Chondrocyte (in vitro differentiated cells): ENCODE data around the gene ARMS2. TPM values are rescaled to one million over a fixed set of nuclear protein-coding genes. Genes with fewer than 3 reads are reported as not detected.
A peak's percentile ranks its signal among the peaks of the same experiment; 100 is the strongest.

Source experiments
- DNase-seq: peaks from one replicate; pipeline ENCODE4 v3.0.0; 2021; ENCODE audit warnings: mixed read lengths, low spot score
- H3K27ac Mint-ChIP-seq: one replicate; pipeline ENCODE4 v1.8.0; 2021; ENCODE audit warnings: mild to moderate bottlenecking, moderate library complexity, mixed read lengths; ENCODE audit not compliant: unreplicated experiment
- H3K27me3 Mint-ChIP-seq: 2 replicates; pipeline ENCODE4 v1.8.0; 2021; ENCODE audit warnings: low read depth, mixed read lengths
- H3K36me3 Mint-ChIP-seq: 2 replicates; pipeline ENCODE4 v1.8.0; 2021; ENCODE audit warnings: low read depth, mixed read lengths
- H3K4me1 Mint-ChIP-seq: 2 replicates; pipeline ENCODE4 v1.8.0; 2021; ENCODE audit warnings: low read depth, mild to moderate bottlenecking, mixed read lengths
- H3K4me3 Mint-ChIP-seq: one replicate; pipeline ENCODE4 v1.8.0; 2021; ENCODE audit warnings: mild to moderate bottlenecking, moderate library complexity, mixed read lengths; ENCODE audit not compliant: unreplicated experiment
- H3K9me3 Mint-ChIP-seq: 2 replicates; pipeline ENCODE4 v1.8.0; 2021; ENCODE audit warnings: low read depth, mixed read lengths
- CTCF ChIP-seq: fragments of 200-600 bp; sonication (generic); IDR thresholded peaks from 2 replicates; pipeline ENCODE4 v1.5.0; 2021; ENCODE audit warnings: antibody characterized with exemption, mild to moderate bottlenecking, moderate library complexity
- total RNA-seq: library from RNA; stranded (reverse); gene quantifications from 3 replicates; pipeline ENCODE4 v1.2.1, GENCODE V29; 2021

ARMS2 gene
- total RNA-seq, 1 donor from 2014 or later, result 0.62 TPM

DNA sequence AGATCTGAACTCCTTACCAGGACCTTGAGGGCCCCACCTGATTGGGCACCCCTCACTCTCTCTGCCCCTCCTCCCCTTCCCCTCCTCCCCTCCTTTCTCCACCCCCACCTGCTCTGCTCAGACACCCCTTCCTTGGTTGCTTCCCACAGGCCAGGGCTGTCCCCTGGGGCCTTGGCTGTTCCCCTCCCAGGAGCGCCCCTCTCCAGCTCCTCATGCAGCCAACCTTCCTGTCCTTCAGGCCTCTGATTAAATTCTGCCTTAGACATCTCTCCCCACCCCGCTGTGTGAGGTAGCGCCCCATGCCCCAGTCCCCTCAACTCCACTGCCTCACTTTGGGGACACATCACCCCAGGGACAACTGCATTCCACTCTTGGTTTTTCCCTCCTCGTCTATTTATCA lies 39.3 kb downstream of the ARMS2 start:
- no peaks in the 10 kb centered on the region for H3K27me3 Mint-ChIP-seq
- H3K4me1 Mint-ChIP-seq, result peaks cover 95% of the 10 kb centered on the region
- peaks cover 14% of the 10 kb centered on the region for H3K36me3 Mint-ChIP-seq
- DNase-seq, result no peak
- H3K27ac Mint-ChIP-seq, result peak overlapping the region; percentile 96
- no peaks in the 10 kb centered on the region for H3K9me3 Mint-ChIP-seq
- H3K4me3 Mint-ChIP-seq, result peak overlapping the region; percentile 61
- TF ChIP-seq CTCF, result no peak

GRCh38 chr10:122494173-122494820 lies 39.8 kb downstream of the ARMS2 start:
- TF ChIP-seq CTCF, result no peak
- Mint-ChIP-seq H3K4me3 (peak overlapping the region; percentile 61), H3K4me1 (peaks cover 95% of the 10 kb centered on the region)

DNA sequence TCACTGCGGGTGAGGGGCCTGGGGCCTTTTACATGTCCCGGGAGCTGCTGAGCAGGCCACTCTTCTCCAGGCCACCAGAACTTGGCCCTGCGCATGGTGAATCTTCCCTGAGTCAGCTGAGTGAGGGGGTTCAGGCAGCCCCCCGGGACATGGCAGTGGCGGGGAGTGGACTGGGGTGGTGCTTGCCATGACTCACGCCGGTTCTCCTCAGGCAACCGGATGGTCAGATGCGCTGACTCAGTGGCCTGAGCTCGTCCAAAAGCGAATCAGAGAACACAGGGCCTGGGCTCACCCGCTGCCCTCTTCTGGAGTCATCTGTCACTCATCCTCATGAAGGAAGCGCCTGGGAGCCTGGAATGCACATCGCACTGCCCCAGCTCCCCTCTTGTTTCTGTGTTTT lies 40.4 kb downstream of the ARMS2 start:
- TF ChIP-seq CTCF, result no peak
- peaks cover 95% of the 10 kb centered on the region for H3K4me1 Mint-ChIP-seq
- no peaks in the 10 kb centered on the region for H3K9me3 Mint-ChIP-seq
- peak overlapping the region; percentile 96 for H3K27ac Mint-ChIP-seq
- peak overlapping the region; percentile 61 for H3K4me3 Mint-ChIP-seq
- H3K36me3 Mint-ChIP-seq, result peaks cover 15% of the 10 kb centered on the region
- no peaks in the 10 kb centered on the region for H3K27me3 Mint-ChIP-seq
- no peak for DNase-seq

More at GRCh38 chr10:122494173-122494820, 39.8 kb downstream of the ARMS2 start:
- H3K27ac Mint-ChIP-seq, result peak overlapping the region; percentile 96
- H3K9me3 Mint-ChIP-seq, result no peaks in the 10 kb centered on the region
- H3K27me3 Mint-ChIP-seq, result no peaks in the 10 kb centered on the region
- DNase-seq, result no peak
- peaks cover 12% of the 10 kb centered on the region for H3K36me3 Mint-ChIP-seq

GRCh38 chr10:122495406-122496340 lies 41.2 kb downstream of the ARMS2 start:
- Mint-ChIP-seq H3K27me3 (no peaks in the 10 kb centered on the region), H3K4me3 (peak overlapping the region; percentile 61), H3K27ac (peak overlapping the region; percentile 96), H3K9me3 (no peaks in the 10 kb centered on the region), H3K36me3 (peaks cover 15% of the 10 kb centered on the region), H3K4me1 (peaks cover 93% of the 10 kb centered on the region)
- no peak for TF ChIP-seq CTCF
- no peak for DNase-seq

- Mint-ChIP-seq H3K9me3 (no peaks in the 10 kb centered on the region), H3K4me1 (peaks cover 89% of the 10 kb centered on the region), H3K27ac (peak overlapping the region; percentile 51), H3K36me3 (peaks cover 24% of the 10 kb centered on the region), H3K27me3 (no peaks in the 10 kb centered on the region), H3K4me3 (no peak overlapping the region)
- no peak for TF ChIP-seq CTCF
- DNase-seq, result no peak
These were observed 42.8 kb downstream of the ARMS2 start for GRCh38 chr10:122497241-122497640.
